Loucy (cell line): Measurements from ENCODE around the gene RSPO4.

ENCODE experiments used
- CTCF ChIP-seq: fragments of 200-600 bp; sonication (generic); conservative IDR thresholded peaks from 2 replicates; pipeline ENCODE4 v1.5.1; 2014; ENCODE audit warnings: mild to moderate bottlenecking, antibody characterized with exemption, low read length
- EZH2phosphoT487 ChIP-seq: fragments of 200-600 bp; IDR thresholded peaks from 2 replicates; pipeline ENCODE4 v1.6.1; 2018; ENCODE audit warnings: antibody characterized with exemption, mild to moderate bottlenecking, moderate library complexity, borderline replicate concordance

- TF ChIP-seq CTCF (no peak), EZH2phosphoT487 (no peak)
Measured at GRCh38 chr20:1014471-1014870, 12.4 kb upstream of the RSPO4 start.
